Fibroblast of lung (primary cell): Measurements from ENCODE around the gene KIAA1549. TPM values are rescaled to one million over a fixed set of nuclear protein-coding genes. Genes with fewer than 3 reads are reported as not detected.

Source experiments
- DNase-seq, 2 donors: peaks; one replicate each; pipeline versions ENCODE4 v3.0.0 to v3.0.0-alpha.2; 2010; ENCODE audit warnings: low read depth in 2 of 2
- H2AFZ ChIP-seq: 2 replicates; pipeline ENCODE4 v1.5.1; 2012; ENCODE audit warnings: low read length, control low read depth, inconsistent platforms
- H3K27ac ChIP-seq: 2 replicates; pipeline ENCODE4 v1.5.1; 2011; ENCODE audit warnings: low read length, control low read depth; ENCODE audit not compliant: insufficient read depth
- H3K27me3 ChIP-seq: 2 replicates; pipeline ENCODE4 v1.5.1; 2011; ENCODE audit warnings: mild to moderate bottlenecking, low read length; ENCODE audit not compliant: control insufficient read depth, insufficient read depth
- H3K36me3 ChIP-seq: 2 replicates; pipeline ENCODE4 v1.5.1; 2011; ENCODE audit warnings: low read length; ENCODE audit not compliant: control insufficient read depth, insufficient read depth
- H3K4me1 ChIP-seq: 2 replicates; pipeline ENCODE4 v1.5.1; 2011; ENCODE audit warnings: low read length; ENCODE audit not compliant: control insufficient read depth, insufficient read depth; ENCODE audit errors: extremely low read depth
- H3K4me2 ChIP-seq: 2 replicates; pipeline ENCODE4 v1.5.1; 2011; ENCODE audit warnings: low read length, control low read depth; ENCODE audit not compliant: insufficient read depth; ENCODE audit errors: extremely low read depth
- H3K4me3 ChIP-seq, 4 experiments: fragments of 200-600 bp in 1 of 4; sonication (generic) in 1 of 4; replicated peaks in 1 of 4; 2 replicates each; pipeline ENCODE4 v1.5.1; 2011 to 2016; ENCODE audit warnings: low read length in 4 of 4, low read depth in 3 of 4, mild to moderate bottlenecking in 3 of 4, control low read depth in 2 of 4, inconsistent platforms in 1 of 4, mixed read lengths in 1 of 4; ENCODE audit not compliant: insufficient read depth in 1 of 4; ENCODE audit errors: control extremely low read depth in 1 of 4
- H3K79me2 ChIP-seq: 2 replicates; pipeline ENCODE4 v1.5.1; 2012; ENCODE audit warnings: mild to moderate bottlenecking, low read length, inconsistent platforms; ENCODE audit not compliant: control insufficient read depth, insufficient read depth
- H3K9ac ChIP-seq: 2 replicates; pipeline ENCODE4 v1.5.1; 2011; ENCODE audit warnings: mild to moderate bottlenecking, low read length, control low read depth; ENCODE audit not compliant: insufficient read depth
- H3K9me3 ChIP-seq: 2 replicates; pipeline ENCODE4 v1.5.1; 2012; ENCODE audit warnings: low read depth, low read length; ENCODE audit not compliant: control insufficient read depth, insufficient read depth
- H4K20me1 ChIP-seq: 2 replicates; pipeline ENCODE4 v1.5.1; 2011; ENCODE audit warnings: low read length; ENCODE audit not compliant: control insufficient read depth, insufficient read depth; ENCODE audit errors: extremely low read depth
- CTCF ChIP-seq, 2 donors: IDR thresholded peaks in 1 of 2; conservative IDR thresholded peaks in 1 of 2; 1 replicate in 1 of 2; 2 replicates in 1 of 2; pipeline ENCODE4 v1.5.1; 2011 to 2012; ENCODE audit warnings: low read length in 2 of 2, control low read depth in 1 of 2, inconsistent platforms in 1 of 2, low read depth in 1 of 2, mild to moderate bottlenecking in 1 of 2
- EZH2 ChIP-seq: IDR thresholded peaks from 2 replicates; pipeline ENCODE4 v1.5.1; 2012; ENCODE audit warnings: low read length, control low read depth, mild to moderate bottlenecking; ENCODE audit errors: missing control alignments
- polyA plus RNA-seq, 2 donors: library from polyadenylated mRNA; depleted of rRNA in 1 of 2; stranded (reverse) in 1 of 2; unstranded in 1 of 2; fragments of >200 nt; gene quantifications; 2 replicates each; pipeline ENCODE4 v1.2.1, GENCODE V29; 2011 to 2012; ENCODE audit warnings: missing spikeins in 1 of 2
- total RNA-seq: library from RNA; depleted of rRNA; stranded (reverse); fragments of >200 nt; gene quantifications from 2 replicates; pipeline ENCODE4 v1.2.1, GENCODE V29; 2014

The KIAA1549 gene
- total and polyA plus RNA-seq, 2 donors (not counting 1 experiment from before 2014, with no cell fraction given): 0.48 to 0.66 TPM

DNA sequence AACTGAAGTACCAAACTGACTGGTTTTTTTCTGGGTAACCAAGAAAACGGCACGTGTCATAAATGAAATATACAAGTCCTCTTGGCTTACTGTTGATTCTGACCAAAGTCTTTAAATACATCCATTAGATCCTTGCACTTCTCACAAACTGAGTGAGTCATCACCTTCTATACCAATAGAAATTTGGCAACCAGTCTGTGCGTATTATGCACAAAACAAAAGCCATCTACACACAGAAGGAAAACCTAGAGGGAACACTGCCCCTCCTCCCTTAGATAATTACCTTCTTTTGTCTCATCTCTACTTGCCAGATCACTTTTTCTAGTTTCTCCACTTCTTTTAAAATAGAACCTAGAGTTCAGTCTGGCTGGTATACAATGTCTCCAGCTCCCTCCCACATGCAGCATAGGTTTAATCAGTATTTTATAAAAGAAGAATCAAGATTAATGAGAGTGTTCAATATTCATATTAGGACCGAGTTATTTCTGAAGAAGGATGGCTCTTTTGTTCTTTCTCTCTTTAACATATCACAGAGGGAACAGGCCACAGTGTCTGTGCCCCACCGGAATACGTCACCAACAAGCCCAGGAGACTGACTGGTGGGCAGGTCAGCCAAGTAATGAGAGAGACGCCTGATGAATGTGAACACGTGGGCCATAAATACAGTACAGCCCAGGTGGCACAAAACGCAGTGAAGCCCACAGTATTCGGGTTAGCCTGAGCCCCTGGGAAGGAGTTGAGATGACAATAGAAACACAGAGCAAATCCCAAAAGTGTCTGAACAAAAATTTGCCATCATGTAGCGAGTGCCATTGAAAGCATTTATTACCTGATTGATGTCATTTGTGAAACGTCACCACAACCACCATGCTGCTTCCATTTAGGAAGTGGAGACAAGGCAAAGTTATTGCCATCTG lies 91.3 kb downstream of the KIAA1549 start:
- no peaks in the 10 kb centered on the region for H4K20me1 ChIP-seq
- H2AFZ ChIP-seq: no peak overlapping the region
- no peaks in the 10 kb centered on the region for H3K36me3 ChIP-seq
- no peak overlapping the region for H3K9ac ChIP-seq
- DNase-seq: peak; percentile 50 to 70
- no peak overlapping the region for H3K27ac ChIP-seq
- H3K4me3 ChIP-seq: no peak overlapping the region
- H3K27me3 ChIP-seq: no peaks in the 10 kb centered on the region
- no peaks in the 10 kb centered on the region for H3K4me1 ChIP-seq
- no peak overlapping the region for H3K4me2 ChIP-seq
- no peaks in the 10 kb centered on the region for H3K79me2 ChIP-seq
- TF ChIP-seq CTCF (conservative IDR thresholded peaks at IDR 0.05 in 1 of 2, IDR thresholded peaks at IDR 0.05 in 1 of 2; ENCODE audit: low read depth in 1 of 2, low read length in 2 of 2): no peak
- no peak for TF ChIP-seq EZH2
- H3K9me3 ChIP-seq: no peaks in the 10 kb centered on the region

- Histone ChIP-seq H3K4me1 (no peaks in the 10 kb centered on the region), H3K9me3 (no peaks in the 10 kb centered on the region), H3K4me3 (no peak overlapping the region), H3K4me2 (no peak overlapping the region), H3K9ac (no peak overlapping the region), H3K27ac (no peak overlapping the region), H4K20me1 (no peaks in the 10 kb centered on the region), H3K27me3 (no peaks in the 10 kb centered on the region), H3K36me3 (no peaks in the 10 kb centered on the region), H2AFZ (no peak overlapping the region), H3K79me2 (no peaks in the 10 kb centered on the region)
- TF ChIP-seq EZH2: no peak
- TF ChIP-seq CTCF (conservative IDR thresholded peaks at IDR 0.05 in 1 of 2, IDR thresholded peaks at IDR 0.05 in 1 of 2; ENCODE audit: low read depth in 1 of 2, low read length in 2 of 2): no peak
- no peak for DNase-seq
Observed at GRCh38 chr7:138887872-138888656, 93.1 kb downstream of the KIAA1549 start.

DNA sequence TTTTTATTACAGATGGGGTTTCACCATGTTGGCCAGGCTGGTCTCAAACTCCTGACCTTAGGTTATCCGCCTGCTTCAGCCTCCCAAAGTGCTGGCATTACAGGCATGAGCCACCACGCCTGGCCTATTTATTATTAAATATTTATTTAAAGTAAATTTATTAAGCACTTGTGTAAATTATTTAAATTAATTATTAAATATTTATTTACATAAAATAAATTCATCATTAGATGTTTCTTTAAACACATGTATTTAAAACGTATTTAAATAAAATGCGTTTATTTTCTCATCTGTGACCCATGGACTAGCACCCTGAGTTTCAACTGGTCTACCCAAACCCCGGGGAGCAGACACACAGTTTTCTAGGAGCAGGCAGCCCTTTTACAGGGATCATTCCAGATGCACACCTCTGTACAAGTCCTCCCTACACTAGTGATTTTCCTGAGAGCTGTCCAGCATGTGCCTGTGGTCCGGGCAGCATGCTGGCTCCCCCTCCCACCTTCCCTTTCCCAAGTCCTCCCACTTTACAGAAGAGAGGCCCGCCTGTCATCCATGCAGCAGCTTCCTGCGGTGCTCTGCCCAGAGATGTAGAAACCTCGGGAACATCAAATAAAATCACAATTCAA lies 94.0 kb downstream of the KIAA1549 start:
- Histone ChIP-seq H4K20me1 (no peaks in the 10 kb centered on the region), H3K9me3 (no peaks in the 10 kb centered on the region), H3K27me3 (no peaks in the 10 kb centered on the region), H3K27ac (no peak overlapping the region), H3K9ac (no peak overlapping the region), H3K4me2 (no peak overlapping the region), H3K79me2 (no peaks in the 10 kb centered on the region), H2AFZ (no peak overlapping the region), H3K4me3 (no peak overlapping the region), H3K36me3 (no peaks in the 10 kb centered on the region), H3K4me1 (no peaks in the 10 kb centered on the region)
- DNase-seq: no peak
- TF ChIP-seq CTCF (conservative IDR thresholded peaks at IDR 0.05 in 1 of 2, IDR thresholded peaks at IDR 0.05 in 1 of 2; ENCODE audit: low read depth in 1 of 2, low read length in 2 of 2) (no peak), EZH2 (no peak)
